Stimulated activated CD8-positive, alpha-beta memory T cell treated with anti-CD3 and anti-CD28 coated beads, Interleukin-12 subunit alpha, Interleukin-12 subunit beta, amount 100 ng/mL, for 4 hours (primary cell): ENCODE measurements around the gene FARP1.

Experiments used
- DNase-seq: peaks from one replicate; pipeline ENCODE4 v3.0.0-alpha.2; 2020; ENCODE audit warnings: low read depth

FARP1 gene

DNA sequence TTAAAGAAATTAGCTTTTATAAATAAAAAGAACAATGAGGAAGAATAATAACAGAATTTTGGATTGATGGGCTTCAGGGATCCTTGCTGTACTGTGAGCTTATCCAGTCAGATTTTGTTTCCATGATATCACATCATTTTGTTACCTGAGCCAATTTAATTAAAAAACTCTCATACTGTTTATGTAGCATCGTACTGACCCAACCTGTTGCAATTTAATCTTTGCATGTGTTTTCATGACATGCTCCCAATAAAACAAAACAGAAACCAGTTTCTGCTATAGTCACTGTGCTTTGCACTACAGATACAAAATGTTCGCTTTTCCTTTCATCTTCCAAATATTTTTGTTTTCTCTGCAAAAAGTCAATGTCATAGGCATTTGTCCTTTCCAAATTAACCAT, 143.9 kb downstream of the FARP1 start:
- no peak for DNase-seq

- DNase-seq, result no peak
These were observed 145.3 kb downstream of the FARP1 start for GRCh38 chr13:98288211-98288610.

GRCh38 chr13:98289339-98289945, 146.5 kb downstream of the FARP1 start:
- no peak for DNase-seq

- no peak for DNase-seq
These were observed 147.4 kb downstream of the FARP1 start for GRCh38 chr13:98290261-98290660.

DNA sequence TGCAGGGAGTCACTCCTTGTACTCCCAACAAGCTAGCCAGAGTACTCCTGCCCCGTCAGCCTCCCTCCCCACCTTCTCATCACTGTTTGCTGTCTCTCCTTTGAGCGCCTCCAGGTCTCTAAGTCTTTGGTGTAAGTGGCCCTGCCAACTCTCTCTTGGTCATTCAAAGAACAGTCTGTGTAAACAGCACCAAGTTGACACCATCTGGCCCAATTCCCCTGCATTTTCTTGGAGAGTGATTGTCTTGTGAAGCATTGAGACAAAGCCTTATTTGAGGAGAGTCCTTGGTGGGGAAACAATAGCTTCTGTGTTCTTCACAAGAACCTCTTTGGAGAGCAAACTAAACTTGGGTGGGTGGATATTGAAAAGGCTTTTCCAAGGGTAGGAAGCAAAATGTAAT, 148.8 kb downstream of the FARP1 start:
- DNase-seq, result no peak

GRCh38 chr13:98293103-98293502, 150.2 kb downstream of the FARP1 start:
- DNase-seq, result no peak

GRCh38 chr13:98293570-98294142, 150.8 kb downstream of the FARP1 start:
- no peak for DNase-seq

GRCh38 chr13:98295371-98295770, 152.5 kb downstream of the FARP1 start:
- DNase-seq, result no peak

GRCh38 chr13:98297051-98297450, 154.2 kb downstream of the FARP1 start:
- DNase-seq, result no peak

DNA sequence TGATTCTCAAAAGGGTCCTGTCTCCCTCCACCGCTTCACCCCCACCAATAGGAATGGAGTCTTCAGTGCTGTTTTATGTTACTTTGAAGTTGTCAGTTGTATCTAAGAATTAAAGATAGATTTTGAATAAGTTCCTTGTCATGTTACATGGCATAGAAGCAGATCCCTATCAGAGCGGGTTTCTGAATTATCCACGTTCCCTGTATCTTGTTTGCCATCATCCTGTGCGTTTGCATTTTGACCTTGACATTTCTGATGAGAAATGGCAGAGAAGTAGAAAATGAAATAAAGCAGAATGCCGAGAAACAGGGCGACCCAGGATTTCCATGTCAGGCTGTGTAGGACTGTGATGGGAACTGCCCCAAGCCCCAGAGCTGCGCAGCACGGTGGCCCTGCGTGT, 154.9 kb downstream of the FARP1 start:
- DNase-seq, result no peak

GRCh38 chr13:98298599-98298998, 155.7 kb downstream of the FARP1 start:
- DNase-seq, result no peak

DNA sequence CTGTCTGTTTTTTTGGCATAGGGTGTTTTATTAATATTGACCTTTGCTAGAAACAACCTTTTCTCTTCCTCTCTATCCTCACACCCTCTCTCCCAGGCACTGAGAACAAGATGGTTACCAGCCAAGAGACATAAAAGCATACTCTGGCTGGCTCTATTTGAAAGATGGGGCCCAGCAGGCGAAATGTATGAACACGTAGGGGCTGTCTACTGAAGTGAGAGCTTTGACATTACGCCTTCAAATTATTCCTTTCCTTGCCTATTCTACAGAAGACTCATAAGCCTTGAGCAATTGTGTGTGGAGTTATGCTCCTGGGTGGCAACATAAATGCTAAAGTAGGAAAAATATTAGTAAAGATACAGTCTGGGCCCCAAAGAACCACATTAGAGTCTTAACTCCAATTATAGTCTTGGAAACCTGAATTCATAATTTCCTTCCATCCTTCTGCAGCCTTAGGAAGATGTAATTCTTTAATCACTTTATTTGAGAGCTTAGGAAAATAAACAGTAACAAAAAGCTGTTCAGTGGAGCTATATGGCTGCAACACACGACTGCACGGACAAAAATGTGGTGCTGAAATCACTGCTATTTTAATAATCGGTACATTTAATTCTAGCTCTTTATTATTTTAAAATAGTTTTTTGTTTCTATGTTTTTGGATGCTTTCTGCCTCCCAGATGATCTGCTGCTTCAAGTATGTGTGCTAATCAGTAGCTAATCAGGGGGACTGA, 156.5 kb downstream of the FARP1 start:
- no peak for DNase-seq

DNA sequence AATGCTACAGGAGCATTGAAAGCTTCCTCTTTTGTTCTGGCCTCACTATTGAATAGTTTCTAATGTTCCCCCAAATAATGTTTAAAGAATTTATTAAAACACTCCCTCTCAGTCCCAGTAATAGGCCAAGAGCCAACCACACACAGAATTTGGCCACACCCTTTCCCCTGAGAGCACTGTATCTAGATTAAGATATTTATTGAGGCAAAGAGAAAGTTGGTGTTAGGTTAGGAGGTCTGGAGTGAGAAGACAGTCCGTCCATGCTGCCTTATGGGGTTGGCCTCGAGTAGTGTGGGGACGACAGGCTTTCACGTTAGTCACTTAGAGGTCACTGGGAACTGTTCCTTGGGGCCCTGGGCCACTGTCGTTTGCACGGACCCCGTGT, 157.1 kb downstream of the FARP1 start:
- no peak for DNase-seq

DNA sequence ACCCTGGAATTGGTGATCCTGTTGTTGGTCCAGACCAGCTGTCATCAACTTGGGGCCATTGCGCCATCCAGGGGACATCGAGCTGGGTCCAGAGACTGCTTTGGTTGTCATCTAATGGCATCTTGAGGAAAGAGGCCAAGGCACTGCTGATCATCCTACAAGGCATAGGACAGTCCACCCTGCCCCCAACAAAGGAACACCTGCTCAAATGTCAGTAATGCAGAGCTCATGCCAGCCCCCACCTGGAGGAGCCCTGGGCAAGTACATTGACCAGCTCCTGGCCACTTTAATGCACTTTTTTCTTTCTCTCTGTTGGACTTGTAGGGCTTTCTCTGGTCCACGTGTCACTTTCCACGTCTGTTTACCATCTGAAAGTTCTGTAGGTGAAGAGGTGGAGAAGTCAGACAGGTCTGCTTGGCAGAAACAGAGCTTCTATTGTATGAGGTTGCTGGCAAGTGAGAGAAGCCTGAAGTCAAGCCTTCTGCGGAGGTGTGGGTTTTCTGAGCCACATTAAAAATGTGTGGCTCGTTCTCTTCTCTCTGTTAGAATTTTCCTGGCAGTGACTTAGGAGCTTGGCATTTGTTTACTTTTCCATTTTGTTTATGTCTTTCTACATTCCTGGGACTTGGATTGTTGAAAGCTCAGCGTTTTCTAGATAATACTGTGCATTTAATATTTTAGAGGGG, 158.2 kb downstream of the FARP1 start:
- no peak for DNase-seq

GRCh38 chr13:98301721-98302120, 158.8 kb downstream of the FARP1 start:
- DNase-seq, result no peak

- DNase-seq, result no peak
These were observed 161.0 kb downstream of the FARP1 start for GRCh38 chr13:98303858-98304257.

DNA sequence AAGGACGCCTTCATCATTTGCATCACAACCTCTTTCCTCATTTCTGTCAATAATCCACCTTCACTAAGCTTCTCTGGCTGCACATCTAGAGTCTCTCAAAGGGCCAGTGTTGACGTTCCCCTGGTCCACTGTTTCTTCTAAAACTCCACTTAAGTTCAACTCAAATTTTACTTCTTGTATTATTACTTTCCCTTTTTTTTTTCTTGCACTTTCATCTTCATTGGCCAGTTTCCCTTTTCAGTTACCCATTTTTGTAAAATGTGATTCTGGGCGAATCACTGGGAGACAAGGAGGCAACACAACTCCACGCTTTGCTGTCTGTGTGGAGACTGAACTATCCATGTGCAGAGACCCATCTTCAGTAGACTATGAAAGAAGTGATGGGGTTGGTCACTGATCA, 162.8 kb downstream of the FARP1 start:
- DNase-seq, result no peak

GRCh38 chr13:98307463-98308085, 164.7 kb downstream of the FARP1 start:
- DNase-seq, result no peak

DNA sequence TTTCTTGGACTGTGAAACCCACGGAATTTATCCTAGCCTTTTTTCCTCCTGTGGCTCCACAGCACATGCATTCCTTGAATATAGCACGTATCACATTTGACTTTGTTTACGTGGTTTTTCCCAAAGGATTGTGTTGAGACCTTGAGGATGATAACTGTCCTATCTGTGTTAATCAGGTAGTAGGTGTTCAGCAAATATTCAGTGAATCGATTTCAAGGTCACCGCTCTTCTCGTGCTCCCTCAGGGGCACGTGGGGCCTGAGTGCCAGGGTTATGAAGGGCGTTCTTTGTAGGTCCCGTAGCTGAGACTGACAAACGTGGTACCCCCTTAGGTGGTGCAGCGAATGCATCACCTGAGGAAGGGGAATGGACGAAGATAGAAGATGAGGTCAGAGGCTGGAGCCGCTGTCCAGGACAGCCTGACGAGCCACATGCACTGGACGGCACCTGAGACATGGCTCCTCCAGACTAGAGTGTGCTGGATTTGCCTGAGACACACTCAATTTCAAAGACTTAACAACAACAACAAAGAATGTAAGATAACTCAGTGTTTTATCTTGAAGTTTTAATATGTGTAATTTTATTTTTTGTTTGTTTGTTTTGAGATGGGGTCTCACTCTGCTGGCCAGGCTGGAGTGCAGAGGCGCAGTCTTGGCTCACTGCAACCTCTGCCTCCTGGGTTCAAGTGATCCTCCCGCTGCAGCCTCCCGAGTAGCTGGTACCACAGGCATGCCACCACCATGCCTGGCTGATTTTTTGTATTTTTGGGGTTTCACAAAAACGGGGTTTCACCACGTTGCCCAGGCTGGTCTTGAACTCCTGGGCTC, 165.4 kb downstream of the FARP1 start:
- DNase-seq, result no peak

DNA sequence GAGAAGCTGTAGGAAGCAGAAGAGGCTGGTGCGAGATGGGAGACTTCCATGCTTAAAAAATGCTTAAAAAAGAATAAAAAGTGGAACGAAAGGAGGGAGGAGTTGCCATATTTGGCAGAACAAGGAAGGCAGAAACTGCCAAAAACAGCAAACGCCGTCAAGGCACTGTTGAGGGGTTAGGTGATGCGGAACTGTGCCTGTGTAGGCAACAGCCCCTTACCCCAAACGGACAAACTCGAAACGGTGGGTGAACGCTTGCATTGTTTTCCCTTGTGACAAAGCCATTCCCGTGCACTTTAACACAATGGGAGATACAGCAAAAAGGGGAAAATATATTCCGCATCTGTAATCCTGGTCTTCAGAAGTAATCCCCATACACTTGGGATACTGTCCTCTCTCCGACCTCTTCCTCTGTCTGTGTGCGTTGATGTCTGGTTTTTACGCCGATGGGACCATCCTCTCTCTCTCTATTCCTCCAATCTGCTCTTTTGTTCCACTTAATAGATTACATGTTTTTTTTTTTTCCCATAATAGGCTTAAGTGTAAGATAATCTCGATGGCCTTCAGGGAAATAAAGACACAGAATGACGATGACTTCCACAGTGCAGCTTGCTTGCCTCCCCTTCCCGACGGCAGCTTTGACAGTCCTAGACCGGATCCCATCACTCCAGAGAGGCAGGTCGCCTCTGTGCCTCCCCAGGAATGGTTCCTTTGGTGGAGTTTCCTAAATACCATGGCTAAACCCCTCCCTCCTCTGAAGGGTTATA, 166.9 kb downstream of the FARP1 start:
- DNase-seq, result no peak
